Neural cell (in vitro differentiated cells): Measurements from ENCODE around the gene ADAM11. TPM values are rescaled to one million over a fixed set of nuclear protein-coding genes. Genes with fewer than 3 reads are reported as not detected.

Experiments
- H2AFZ ChIP-seq: fragments of 200-600, 300-800 bp; sonication (generic), shearing (Covaris generic); 2 replicates; pipeline ENCODE4 v1.6.0; 2014; ENCODE audit warnings: low read depth, mild to moderate bottlenecking, antibody characterized with exemption, low read length, moderate library complexity
- H3F3A ChIP-seq: fragments of 200-600 bp; shearing (Covaris generic); 2 replicates; pipeline ENCODE4 v1.6.1; 2016; ENCODE audit warnings: mild to moderate bottlenecking, moderate library complexity, mixed read lengths, antibody characterized with exemption, low read length; ENCODE audit not compliant: insufficient read depth, poor library complexity, severe bottlenecking
- H3K27ac ChIP-seq: fragments of 200-600, 300-800 bp; sonication (generic), shearing (Covaris generic); 2 replicates; pipeline ENCODE4 v1.5.1; 2014; ENCODE audit warnings: mild to moderate bottlenecking, low read length, moderate library complexity
- H3K27me3 ChIP-seq: fragments of 300-800, 200-600 bp; sonication (generic), shearing (Covaris generic); 2 replicates; pipeline ENCODE4 v1.6.0; 2014; ENCODE audit warnings: mild to moderate bottlenecking, low read depth, low read length, moderate library complexity; ENCODE audit not compliant: insufficient read depth
- H3K36me3 ChIP-seq: fragments of 300-800, 200-600 bp; sonication (generic), shearing (Covaris generic); 2 replicates; pipeline ENCODE4 v1.5.1; 2014; ENCODE audit warnings: mild to moderate bottlenecking, antibody characterized with exemption, low read length, moderate library complexity; ENCODE audit not compliant: insufficient read depth
- H3K4me2 ChIP-seq: fragments of 300-800, 200-600 bp; sonication (generic), shearing (Covaris generic); 2 replicates; pipeline ENCODE4 v1.6.0; 2014; ENCODE audit warnings: mild to moderate bottlenecking, low read length
- H3K4me3 ChIP-seq: fragments of 300-800, 200-600 bp; sonication (generic), shearing (Covaris generic); 2 replicates; pipeline ENCODE4 v1.5.1; 2014; ENCODE audit warnings: mild to moderate bottlenecking, low read length, moderate library complexity
- H3K79me2 ChIP-seq: fragments of 200-600 bp; shearing (Covaris generic); replicated peaks from 2 replicates; pipeline ENCODE4 v1.6.0; 2014; ENCODE audit warnings: mild to moderate bottlenecking, low read length, moderate library complexity; ENCODE audit not compliant: insufficient read depth
- H3K9ac ChIP-seq: fragments of 300-800, 200-600 bp; sonication (generic), shearing (Covaris generic); 2 replicates; pipeline ENCODE4 v1.6.1; 2016; ENCODE audit warnings: mild to moderate bottlenecking, low read length, mixed read lengths
- H3K9me2 ChIP-seq: fragments of 200-600 bp; shearing (Covaris generic); 2 replicates; pipeline ENCODE4 v1.6.1; 2016; ENCODE audit warnings: mild to moderate bottlenecking, low read length, mixed read lengths; ENCODE audit not compliant: insufficient read depth
- H3K9me3 ChIP-seq: fragments of 200-600, 300-800 bp; sonication (generic), shearing (Covaris generic); 2 replicates; pipeline ENCODE4 v1.6.1; 2016; ENCODE audit warnings: mild to moderate bottlenecking, mixed run types, low read length, moderate library complexity, mixed read lengths
- H4K20me1 ChIP-seq: fragments of 200-600 bp; shearing (Covaris generic); 2 replicates; pipeline ENCODE4 v1.6.1; 2016; ENCODE audit warnings: mild to moderate bottlenecking, mixed run types; ENCODE audit not compliant: insufficient read depth
- CTCF ChIP-seq: fragments of 450-650 bp; IDR thresholded peaks from 2 replicates; pipeline ENCODE4 v1.5.1; 2014; ENCODE audit warnings: antibody characterized with exemption, mild to moderate bottlenecking, moderate library complexity; ENCODE audit not compliant: poor library complexity, severe bottlenecking
- EP300 ChIP-seq: fragments of 450-650 bp; conservative IDR thresholded peaks from 2 replicates; pipeline ENCODE4 v1.6.1; 2014; ENCODE audit warnings: antibody characterized with exemption, mild to moderate bottlenecking, moderate library complexity; ENCODE audit not compliant: poor library complexity, severe bottlenecking
- EZH2 ChIP-seq: fragments of 200-600, 300-800 bp; shearing (Covaris generic), sonication (generic); IDR thresholded peaks from 2 replicates; pipeline ENCODE4 v1.6.1; 2014; ENCODE audit warnings: antibody characterized with exemption, low read length, borderline replicate concordance, mild to moderate bottlenecking; ENCODE audit not compliant: insufficient read depth, poor library complexity, severe bottlenecking
- MXI1 ChIP-seq: fragments of 450-650 bp; conservative IDR thresholded peaks from 2 replicates; pipeline ENCODE4 v1.6.1; 2014; ENCODE audit warnings: antibody characterized with exemption, mild to moderate bottlenecking; ENCODE audit not compliant: poor library complexity, severe bottlenecking
- POLR2AphosphoS5 ChIP-seq: IDR thresholded peaks from 2 replicates; pipeline ENCODE4 v1.6.1; 2012
- RAD21 ChIP-seq: fragments of 450-650 bp; conservative IDR thresholded peaks from 2 replicates; pipeline ENCODE4 v1.6.1; 2014; ENCODE audit warnings: antibody characterized with exemption, mild to moderate bottlenecking, moderate library complexity
- SMC3 ChIP-seq: fragments of 450-650 bp; conservative IDR thresholded peaks from 2 replicates; pipeline ENCODE4 v1.6.1; 2014; ENCODE audit warnings: antibody characterized with exemption, mild to moderate bottlenecking, moderate library complexity; ENCODE audit not compliant: poor library complexity
- TAF1 ChIP-seq: IDR thresholded peaks from 2 replicates; pipeline ENCODE4 v1.6.1; 2012; ENCODE audit warnings: low read depth
- polyA plus RNA-seq: library from polyadenylated mRNA; depleted of rRNA; stranded (reverse); fragments of >200 nt; gene quantifications from 2 replicates; pipeline ENCODE4 v1.2.3, GENCODE V29; 2014
- TF ChIP-seq, protein P1 (sequence below): IDR thresholded peaks from 2 replicates; pipeline ENCODE4 v1.6.1; 2012; ENCODE audit warnings: borderline replicate concordance

The ADAM11 gene
- polyA plus RNA-seq, 1 donor from 2014 or later = 25.8 TPM

- no peaks in the 10 kb centered on the region for H3K27me3 ChIP-seq
- no peaks in the 10 kb centered on the region for H3K79me2 ChIP-seq
- H3K9ac ChIP-seq = no peak overlapping the region
- no peak overlapping the region for H2AFZ ChIP-seq
- no peaks in the 10 kb centered on the region for H3K9me3 ChIP-seq
- H3K4me3 ChIP-seq = no peak overlapping the region
- no peak for TF ChIP-seq EP300
- TF ChIP-seq SMC3 = no peak
- TF ChIP-seq EZH2 = no peak
- no peak for TF ChIP-seq MXI1
- TF ChIP-seq RAD21 = no peak
- TF ChIP-seq, protein P1, sequence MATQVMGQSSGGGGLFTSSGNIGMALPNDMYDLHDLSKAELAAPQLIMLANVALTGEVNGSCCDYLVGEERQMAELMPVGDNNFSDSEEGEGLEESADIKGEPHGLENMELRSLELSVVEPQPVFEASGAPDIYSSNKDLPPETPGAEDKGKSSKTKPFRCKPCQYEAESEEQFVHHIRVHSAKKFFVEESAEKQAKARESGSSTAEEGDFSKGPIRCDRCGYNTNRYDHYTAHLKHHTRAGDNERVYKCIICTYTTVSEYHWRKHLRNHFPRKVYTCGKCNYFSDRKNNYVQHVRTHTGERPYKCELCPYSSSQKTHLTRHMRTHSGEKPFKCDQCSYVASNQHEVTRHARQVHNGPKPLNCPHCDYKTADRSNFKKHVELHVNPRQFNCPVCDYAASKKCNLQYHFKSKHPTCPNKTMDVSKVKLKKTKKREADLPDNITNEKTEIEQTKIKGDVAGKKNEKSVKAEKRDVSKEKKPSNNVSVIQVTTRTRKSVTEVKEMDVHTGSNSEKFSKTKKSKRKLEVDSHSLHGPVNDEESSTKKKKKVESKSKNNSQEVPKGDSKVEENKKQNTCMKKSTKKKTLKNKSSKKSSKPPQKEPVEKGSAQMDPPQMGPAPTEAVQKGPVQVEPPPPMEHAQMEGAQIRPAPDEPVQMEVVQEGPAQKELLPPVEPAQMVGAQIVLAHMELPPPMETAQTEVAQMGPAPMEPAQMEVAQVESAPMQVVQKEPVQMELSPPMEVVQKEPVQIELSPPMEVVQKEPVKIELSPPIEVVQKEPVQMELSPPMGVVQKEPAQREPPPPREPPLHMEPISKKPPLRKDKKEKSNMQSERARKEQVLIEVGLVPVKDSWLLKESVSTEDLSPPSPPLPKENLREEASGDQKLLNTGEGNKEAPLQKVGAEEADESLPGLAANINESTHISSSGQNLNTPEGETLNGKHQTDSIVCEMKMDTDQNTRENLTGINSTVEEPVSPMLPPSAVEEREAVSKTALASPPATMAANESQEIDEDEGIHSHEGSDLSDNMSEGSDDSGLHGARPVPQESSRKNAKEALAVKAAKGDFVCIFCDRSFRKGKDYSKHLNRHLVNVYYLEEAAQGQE = no peak
- TF ChIP-seq POLR2AphosphoS5 = no peak
- no peak for TF ChIP-seq CTCF
- no peak for TF ChIP-seq TAF1
- no peaks in the 10 kb centered on the region for H3F3A ChIP-seq
- H3K27ac ChIP-seq = no peak overlapping the region
- no peak overlapping the region for H3K4me2 ChIP-seq
- H3K9me2 ChIP-seq = no peaks in the 10 kb centered on the region
- H4K20me1 ChIP-seq = no peaks in the 10 kb centered on the region
- no peaks in the 10 kb centered on the region for H3K36me3 ChIP-seq
Measured at GRCh38 chr17:44798356-44798755, 39.6 kb downstream of the ADAM11 start.

GRCh38 chr17:44801880-44802279 lies 43.1 kb downstream of the ADAM11 start:
- no peaks in the 10 kb centered on the region for H3K79me2 ChIP-seq
- H3K4me3 ChIP-seq = no peak overlapping the region
- no peaks in the 10 kb centered on the region for H3K9me2 ChIP-seq
- no peak overlapping the region for H3K9ac ChIP-seq
- no peaks in the 10 kb centered on the region for H3K9me3 ChIP-seq
- no peaks in the 10 kb centered on the region for H3F3A ChIP-seq
- H3K27me3 ChIP-seq = no peaks in the 10 kb centered on the region
- H3K27ac ChIP-seq = no peak overlapping the region
- no peak for TF ChIP-seq MXI1
- TF ChIP-seq SMC3 = no peak
- no peak overlapping the region for H2AFZ ChIP-seq
- H4K20me1 ChIP-seq = no peaks in the 10 kb centered on the region
- H3K36me3 ChIP-seq = no peaks in the 10 kb centered on the region
- no peak overlapping the region for H3K4me2 ChIP-seq
